HL-60 (cell line): ENCODE results near the gene EIPR1.

ENCODE experiments used
- GABPA ChIP-seq: IDR thresholded peaks from 2 replicates; pipeline ENCODE4 v1.6.1; 2012; ENCODE audit warnings: low read depth
- POLR2AphosphoS5 ChIP-seq: IDR thresholded peaks from 2 replicates; pipeline ENCODE4 v1.6.1; 2012; ENCODE audit warnings: low read depth
- TF ChIP-seq, protein P1 (sequence below): IDR thresholded peaks from one replicate; pipeline ENCODE4 v1.5.1; 2011; ENCODE audit warnings: low read length, control low read depth, inconsistent platforms; ENCODE audit not compliant: insufficient read depth
- TF ChIP-seq, protein P2 (sequence below): IDR thresholded peaks from 2 replicates; pipeline ENCODE4 v1.6.1; 2012; ENCODE audit warnings: low read depth; ENCODE audit not compliant: insufficient replicate concordance

GRCh38 chr2:3376821-3377220, 797 bp downstream of the EIPR1 start:
- no peak for TF ChIP-seq POLR2AphosphoS5
- TF ChIP-seq, protein P1, sequence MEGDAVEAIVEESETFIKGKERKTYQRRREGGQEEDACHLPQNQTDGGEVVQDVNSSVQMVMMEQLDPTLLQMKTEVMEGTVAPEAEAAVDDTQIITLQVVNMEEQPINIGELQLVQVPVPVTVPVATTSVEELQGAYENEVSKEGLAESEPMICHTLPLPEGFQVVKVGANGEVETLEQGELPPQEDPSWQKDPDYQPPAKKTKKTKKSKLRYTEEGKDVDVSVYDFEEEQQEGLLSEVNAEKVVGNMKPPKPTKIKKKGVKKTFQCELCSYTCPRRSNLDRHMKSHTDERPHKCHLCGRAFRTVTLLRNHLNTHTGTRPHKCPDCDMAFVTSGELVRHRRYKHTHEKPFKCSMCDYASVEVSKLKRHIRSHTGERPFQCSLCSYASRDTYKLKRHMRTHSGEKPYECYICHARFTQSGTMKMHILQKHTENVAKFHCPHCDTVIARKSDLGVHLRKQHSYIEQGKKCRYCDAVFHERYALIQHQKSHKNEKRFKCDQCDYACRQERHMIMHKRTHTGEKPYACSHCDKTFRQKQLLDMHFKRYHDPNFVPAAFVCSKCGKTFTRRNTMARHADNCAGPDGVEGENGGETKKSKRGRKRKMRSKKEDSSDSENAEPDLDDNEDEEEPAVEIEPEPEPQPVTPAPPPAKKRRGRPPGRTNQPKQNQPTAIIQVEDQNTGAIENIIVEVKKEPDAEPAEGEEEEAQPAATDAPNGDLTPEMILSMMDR = no peak
- TF ChIP-seq, protein P2, sequence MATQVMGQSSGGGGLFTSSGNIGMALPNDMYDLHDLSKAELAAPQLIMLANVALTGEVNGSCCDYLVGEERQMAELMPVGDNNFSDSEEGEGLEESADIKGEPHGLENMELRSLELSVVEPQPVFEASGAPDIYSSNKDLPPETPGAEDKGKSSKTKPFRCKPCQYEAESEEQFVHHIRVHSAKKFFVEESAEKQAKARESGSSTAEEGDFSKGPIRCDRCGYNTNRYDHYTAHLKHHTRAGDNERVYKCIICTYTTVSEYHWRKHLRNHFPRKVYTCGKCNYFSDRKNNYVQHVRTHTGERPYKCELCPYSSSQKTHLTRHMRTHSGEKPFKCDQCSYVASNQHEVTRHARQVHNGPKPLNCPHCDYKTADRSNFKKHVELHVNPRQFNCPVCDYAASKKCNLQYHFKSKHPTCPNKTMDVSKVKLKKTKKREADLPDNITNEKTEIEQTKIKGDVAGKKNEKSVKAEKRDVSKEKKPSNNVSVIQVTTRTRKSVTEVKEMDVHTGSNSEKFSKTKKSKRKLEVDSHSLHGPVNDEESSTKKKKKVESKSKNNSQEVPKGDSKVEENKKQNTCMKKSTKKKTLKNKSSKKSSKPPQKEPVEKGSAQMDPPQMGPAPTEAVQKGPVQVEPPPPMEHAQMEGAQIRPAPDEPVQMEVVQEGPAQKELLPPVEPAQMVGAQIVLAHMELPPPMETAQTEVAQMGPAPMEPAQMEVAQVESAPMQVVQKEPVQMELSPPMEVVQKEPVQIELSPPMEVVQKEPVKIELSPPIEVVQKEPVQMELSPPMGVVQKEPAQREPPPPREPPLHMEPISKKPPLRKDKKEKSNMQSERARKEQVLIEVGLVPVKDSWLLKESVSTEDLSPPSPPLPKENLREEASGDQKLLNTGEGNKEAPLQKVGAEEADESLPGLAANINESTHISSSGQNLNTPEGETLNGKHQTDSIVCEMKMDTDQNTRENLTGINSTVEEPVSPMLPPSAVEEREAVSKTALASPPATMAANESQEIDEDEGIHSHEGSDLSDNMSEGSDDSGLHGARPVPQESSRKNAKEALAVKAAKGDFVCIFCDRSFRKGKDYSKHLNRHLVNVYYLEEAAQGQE = no peak
- TF ChIP-seq GABPA = no peak
